CD4-positive, alpha-beta T cell treated with Interleukin-10 for 1 hour (primary cell): ENCODE data around the gene GFOD2.
"Not testable (repeated sequence)": the region's sequence is repeated elsewhere in the genome, so short reads cannot be mapped to it uniquely, and the experiment has no call there.

Experiments used
- DNase-seq: peaks from one replicate; pipeline ENCODE4 v3.0.0-alpha.2; 2020

GFOD2 gene

GRCh38 chr16:67699265-67699664, 19.9 kb downstream of the GFOD2 start:
- no peak for DNase-seq

DNA sequence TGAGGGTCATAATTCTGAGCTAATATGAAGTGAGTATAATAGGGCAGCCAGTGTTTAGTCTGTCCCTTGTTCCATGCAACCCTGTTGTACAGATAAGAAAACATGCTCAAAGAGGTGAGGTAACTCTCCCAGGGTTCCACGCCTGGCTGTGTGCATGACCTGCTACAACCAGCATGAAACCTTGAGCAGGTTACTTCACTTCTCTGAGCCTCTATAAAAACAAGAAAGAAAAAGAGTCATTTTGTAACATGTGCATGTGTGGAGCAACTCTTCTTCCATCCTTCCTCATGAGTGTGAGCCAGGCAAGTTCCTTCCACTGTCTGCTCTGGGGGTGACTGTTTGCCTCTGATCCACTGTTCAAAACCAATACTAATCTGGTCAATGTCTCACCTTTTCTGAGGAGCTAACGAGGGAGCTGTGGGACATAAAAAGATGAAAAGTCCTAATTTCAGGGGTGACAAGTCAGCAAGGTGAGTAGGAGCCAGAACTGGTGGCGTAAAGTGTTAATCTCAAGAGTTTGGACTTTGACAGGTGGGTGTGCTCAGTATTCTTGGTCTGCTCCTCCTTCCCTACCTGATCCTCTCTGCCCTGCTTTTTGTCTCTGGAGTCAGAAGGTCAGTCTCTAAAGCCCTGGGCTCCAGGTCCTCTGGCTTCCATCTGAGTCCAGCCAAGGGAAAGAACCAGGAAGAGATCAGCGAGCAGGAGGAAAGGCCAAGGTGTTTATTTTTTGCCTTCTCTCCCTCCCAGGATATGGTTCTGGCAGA, 21.5 kb downstream of the GFOD2 start:
- no peak for DNase-seq

DNA sequence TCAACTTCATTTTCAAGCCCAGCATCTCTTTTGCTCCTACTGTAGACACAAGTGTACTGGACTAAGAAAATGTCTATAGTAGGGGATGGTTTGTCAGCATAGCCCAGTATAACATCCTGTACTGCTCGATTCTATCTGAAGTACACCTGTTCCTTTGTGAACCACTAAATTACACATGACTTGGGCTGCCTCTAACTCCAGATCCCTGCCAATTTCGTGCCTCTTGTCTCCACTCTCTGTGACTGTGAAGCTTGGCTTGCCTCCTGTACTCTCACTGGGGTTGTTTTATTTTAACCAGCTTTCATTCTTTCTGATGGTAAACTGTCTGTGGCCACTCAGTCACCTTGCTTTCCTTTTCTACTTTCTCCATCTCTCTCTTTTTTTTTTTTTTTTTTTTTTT, 24.5 kb downstream of the GFOD2 start:
- DNase-seq = no peak

DNA sequence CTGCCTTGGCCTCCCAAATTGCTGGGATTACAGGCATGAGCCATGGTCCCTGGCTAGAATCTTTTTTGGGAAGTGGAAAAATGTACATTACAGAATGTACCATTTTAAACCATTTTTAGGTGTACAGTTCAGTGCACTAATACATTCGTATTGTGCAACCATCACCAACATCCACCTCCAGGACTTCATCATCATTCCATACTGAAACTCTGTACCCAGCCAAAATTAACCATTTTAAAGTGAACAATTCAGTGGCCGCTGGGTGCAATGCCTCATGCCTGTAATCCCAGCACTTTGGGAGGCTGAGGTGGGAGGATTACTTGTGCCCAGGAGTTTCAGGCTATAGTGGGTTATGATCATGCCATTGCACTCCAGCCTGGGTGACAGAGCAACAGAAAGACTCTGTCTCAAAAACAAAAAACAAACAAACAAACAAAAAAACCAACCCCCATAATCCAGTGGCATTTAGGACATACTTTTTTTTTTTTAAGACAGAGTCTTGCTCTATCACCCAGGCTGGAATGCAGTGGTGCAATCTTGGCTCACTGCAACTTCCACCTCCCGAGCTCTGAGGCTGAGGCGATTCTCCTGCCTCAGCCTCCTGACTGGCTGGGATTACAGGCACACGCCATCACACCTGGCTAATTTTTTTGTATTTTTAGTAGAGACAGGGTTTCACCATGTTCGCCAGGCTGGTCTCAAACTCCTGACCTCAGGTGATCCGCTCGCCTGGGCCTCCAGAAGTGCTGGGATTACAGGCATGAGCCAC, 25.4 kb downstream of the GFOD2 start:
- DNase-seq = not testable (repeated sequence)

DNA sequence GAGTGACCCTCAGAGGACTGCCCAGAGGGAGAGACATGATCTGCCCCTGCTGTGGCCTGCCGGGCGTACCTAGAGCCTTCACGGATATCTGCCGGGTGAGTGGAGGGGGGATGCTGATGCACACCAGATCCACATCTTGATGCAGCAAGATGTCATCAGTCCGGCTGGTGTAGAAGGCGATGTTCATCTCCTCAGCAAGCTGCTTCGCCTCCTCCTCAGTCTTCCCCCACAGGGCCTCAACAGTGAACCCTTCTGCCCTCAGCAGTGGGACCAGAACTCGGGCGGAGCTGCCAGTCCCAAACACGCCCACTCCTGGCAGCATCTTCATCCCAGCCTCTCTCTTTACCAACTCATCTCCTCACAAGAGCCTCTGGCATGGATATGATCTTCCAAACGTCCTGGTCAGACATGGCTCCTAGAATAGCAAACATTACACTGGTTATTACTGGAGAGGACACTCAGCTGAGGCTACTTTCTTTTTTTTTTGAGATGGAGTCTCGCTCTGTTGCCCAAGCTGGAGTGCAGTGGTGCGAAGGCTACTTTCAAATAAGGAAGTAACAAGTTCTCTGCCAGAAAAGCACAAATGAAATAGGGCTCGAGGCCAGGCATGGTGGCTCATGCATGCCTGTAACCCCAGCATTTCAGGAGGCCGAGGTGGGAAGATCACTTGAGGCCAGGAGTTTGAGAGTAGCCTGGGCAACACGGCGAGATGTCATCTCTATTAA, 33.6 kb downstream of the GFOD2 start:
- no peak for DNase-seq

- no peak for DNase-seq
These were observed 35.3 kb downstream of the GFOD2 start for GRCh38 chr16:67683767-67684166.

GRCh38 chr16:67679935-67680897, 38.9 kb downstream of the GFOD2 start:
- DNase-seq = no peak

DNA sequence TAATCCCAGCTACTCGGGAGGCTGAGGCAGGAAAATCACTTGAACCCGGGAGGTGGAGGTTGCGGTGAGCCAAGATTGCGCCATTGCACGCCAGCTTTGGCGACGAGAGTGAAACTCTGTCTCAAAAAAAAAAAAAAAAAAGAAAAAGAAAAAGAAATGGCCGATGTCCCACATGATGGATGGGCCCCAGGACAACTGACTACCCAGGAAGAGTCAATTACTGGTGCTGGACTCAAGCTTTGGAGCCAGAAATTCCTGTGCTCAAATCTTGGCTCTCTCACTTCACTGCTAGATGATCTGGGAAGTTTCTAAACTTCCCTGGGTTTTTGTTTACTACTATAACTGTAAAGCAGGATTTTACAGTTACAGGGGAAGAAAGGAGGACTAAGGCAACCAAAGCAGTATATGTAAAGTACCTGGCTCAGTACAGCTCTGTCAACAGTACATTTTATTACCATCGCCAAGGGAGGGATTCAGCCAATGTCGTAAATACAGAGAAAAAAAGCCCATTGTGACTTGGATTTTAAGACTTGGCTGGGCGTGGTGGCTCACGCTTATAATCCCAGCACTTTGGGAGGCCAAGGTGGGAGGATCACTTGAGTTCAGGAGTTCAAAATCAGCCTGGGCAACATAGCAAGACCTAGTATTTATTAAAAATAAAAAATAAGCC, 40.6 kb downstream of the GFOD2 start:
- no peak for DNase-seq

DNA sequence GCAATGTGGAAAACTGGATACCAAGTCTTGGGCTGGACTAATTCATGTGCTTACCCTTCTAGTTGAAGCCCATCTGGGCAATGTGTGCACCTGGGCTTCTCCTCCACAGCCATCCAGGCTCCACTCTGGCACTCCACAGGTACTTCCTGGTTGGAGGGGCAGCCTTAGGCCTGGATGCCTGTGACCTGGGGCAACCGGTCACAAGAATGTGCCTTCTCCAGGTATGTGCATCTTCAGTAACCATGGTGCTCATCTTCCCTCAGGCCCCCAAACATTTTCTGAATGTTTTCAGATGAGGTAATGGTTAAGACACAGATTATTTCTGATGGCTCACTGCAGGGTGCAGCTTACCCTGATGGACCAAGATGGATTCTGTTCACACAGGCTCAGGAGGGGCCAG, 41.4 kb downstream of the GFOD2 start:
- no peak for DNase-seq

DNA sequence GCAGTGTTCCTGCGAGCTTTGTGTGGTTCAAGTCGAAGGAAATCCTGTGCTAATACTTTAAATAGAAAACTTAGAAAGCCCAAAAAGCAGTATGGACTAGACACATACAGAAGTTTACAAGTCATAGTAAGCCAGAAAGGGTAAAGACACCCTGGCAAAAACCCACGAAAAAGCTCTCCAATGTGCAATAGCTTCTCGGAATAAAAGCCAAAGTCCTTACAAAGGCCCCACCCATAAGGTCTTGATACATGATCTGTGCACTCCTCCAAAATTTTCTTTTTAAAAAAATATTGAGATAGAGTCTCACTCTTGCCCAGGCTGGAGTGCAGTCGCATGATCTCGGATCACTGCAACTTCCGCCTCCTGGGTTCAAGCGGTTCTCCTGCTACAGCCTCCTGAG, 42.2 kb downstream of the GFOD2 start:
- DNase-seq = no peak

DNA sequence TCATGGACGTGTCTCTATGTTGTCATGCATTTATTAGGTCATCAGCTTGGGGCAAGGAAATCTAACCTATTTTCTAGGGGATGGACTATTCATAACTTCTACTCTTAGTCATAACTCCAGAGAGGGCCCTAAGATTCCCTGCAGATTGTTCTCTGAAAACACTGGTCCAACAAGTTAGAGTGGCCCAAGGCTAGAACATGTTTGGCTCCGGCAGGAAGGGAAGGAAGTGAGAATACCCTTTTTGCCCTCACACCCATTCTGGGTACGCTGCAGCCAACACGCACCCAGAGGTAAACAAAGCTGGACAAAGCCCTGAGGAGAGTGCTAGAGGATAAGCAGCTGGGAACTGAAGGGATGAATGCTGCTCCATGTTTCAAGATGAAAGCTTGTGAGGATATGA, 42.6 kb downstream of the GFOD2 start:
- no peak for DNase-seq

DNA sequence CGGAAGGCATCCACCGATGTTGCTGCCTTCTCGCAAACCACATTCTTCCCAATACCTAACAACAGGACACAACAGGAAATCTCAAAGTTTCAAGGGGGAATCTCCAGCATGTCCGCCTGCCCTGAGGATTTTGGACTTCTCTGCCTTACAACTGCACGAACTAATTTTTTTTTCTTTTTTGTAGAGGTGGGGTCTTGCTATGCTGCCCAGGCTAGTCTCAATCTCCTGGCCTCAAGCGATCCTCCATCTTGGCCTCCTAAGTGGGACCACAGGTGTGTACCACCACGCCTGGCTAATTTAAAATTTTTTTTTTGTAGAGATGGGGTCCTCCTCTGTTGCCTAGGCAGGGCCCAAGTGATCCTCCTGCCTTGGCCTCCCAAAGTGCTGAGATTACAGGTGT, 43.1 kb downstream of the GFOD2 start:
- no peak for DNase-seq

GRCh38 chr16:67675579-67675935, 43.6 kb downstream of the GFOD2 start:
- DNase-seq = no peak

GRCh38 chr16:67674851-67675578, 44.1 kb downstream of the GFOD2 start:
- DNase-seq = no peak

- DNase-seq = no peak
These were observed 45.2 kb downstream of the GFOD2 start for GRCh38 chr16:67673712-67674580.

GRCh38 chr16:67672739-67673662, 46.1 kb downstream of the GFOD2 start:
- peak; percentile 65 for DNase-seq

- no peak for DNase-seq
These were observed 46.8 kb downstream of the GFOD2 start for GRCh38 chr16:67672306-67672705.

DNA sequence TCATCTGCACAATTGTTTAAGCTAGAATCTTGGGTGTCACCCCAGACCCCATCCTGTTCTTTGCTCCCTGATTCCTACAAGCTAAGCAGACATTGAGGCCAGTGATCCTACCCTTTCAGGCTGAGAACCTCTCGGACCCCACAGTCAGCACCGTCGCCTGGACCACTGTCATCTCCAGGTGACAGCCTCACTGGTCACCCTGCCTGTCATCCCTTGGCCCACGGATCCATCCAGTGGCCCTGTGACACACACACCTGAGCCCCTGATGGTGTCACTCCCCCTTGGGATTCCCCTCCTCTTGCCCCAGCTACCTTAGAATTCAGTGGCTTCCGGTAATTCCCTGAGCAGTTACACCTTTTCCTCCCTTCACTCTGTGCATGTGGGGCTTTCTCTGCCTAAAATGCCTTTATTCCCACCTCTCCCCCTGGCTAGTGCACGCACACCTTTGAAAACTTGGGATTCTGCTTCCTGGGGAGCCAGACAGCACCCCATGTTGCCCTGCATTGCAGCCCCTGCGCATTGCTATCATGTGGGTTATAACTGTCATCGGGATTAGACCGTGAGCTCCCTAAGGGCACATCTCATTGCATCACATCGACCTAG, 49.5 kb downstream of the GFOD2 start:
- no peak for DNase-seq
